K562 (cell line): ENCODE measurements around the gene PRR16. TPM values are rescaled to one million over a fixed set of nuclear protein-coding genes. Genes with fewer than 3 reads are reported as not detected.

Experiments used
- AFF1 ChIP-seq, 2 experiments: fragments of 450-650 bp; IDR thresholded peaks; 2 replicates each; pipeline ENCODE4 v1.6.1; 2018; ENCODE audit warnings: mild to moderate bottlenecking in 2 of 2, low read depth in 1 of 2; ENCODE audit not compliant: partially characterized antibody in 2 of 2
- ZNF609 ChIP-seq: sonication (generic); formaldehyde crosslinking; IDR thresholded peaks from 2 replicates; pipeline ENCODE4 v1.8.1; 2023; ENCODE audit warnings: missing genetic modification reagents, mild to moderate bottlenecking, borderline replicate concordance
- polyA plus RNA-seq, 8 experiments: library from polyadenylated mRNA; depleted of rRNA in 4 of 8; stranded (reverse) in 5 of 8; unstranded in 3 of 8; fragments of >200 nt; fragmentation: Nextera tagmentation in 2 of 8; fragmentation: Illumina TruSeq in 1 of 8; extraction: Ambion mirVana in 2 of 8; extraction: Trizol in 1 of 8; gene quantifications; 2 replicates each; pipeline versions ENCODE4 v1.2.1 to v1.2.3, GENCODE V29; 2011 to 2014; ENCODE audit warnings: inconsistent platforms in 1 of 8, missing spikeins in 1 of 8
- total RNA-seq, 7 experiments: library from RNA; depleted of rRNA in 6 of 7; stranded (reverse); fragments of >200 nt in 6 of 7; fragmentation: Illumina TruSeq in 2 of 7; extraction: Trizol in 2 of 7; gene quantifications; 2 replicates each; pipeline versions ENCODE4 v1.2.1 to v1.2.3, GENCODE V29; 2011 to 2021; ENCODE audit warnings: low replicate concordance in 1 of 7

Gene PRR16
- total and polyA plus RNA-seq, 9 of the 15 experiments (the other 6 are each of a cell fraction or from before 2014, with no cell fraction given): 0.61 to 10.1 (median 3.3) TPM

- TF ChIP-seq ZNF609 (CRISPR knock-in tag): no peak
- no peak for TF ChIP-seq AFF1 (IDR thresholded peaks at IDR 0.05; ENCODE audit: low read depth in 1 of 2, partially characterized antibody in 2 of 2)
Observed at GRCh38 chr5:120447706-120448239, 16.3 kb upstream of the PRR16 start (continued).
